Measurements from ENCODE around the gene NOA1. TPM values are rescaled to one million over a fixed set of nuclear protein-coding genes. Genes with fewer than 3 reads are reported as not detected.

NOA1 gene
- total RNA-seq, 4 donors from 2014 or later: 13.2 to 22.8 (median 20.7) TPM

- TF ChIP-seq CTCF (IDR thresholded peaks at IDR 0.05; ENCODE audit: low read depth): no peak
Observed at GRCh38 chr4:56976283-56976836, 1.0 kb downstream of the NOA1 start.

- TF ChIP-seq CTCF (IDR thresholded peaks at IDR 0.05; ENCODE audit: low read depth): no peak
Observed at GRCh38 chr4:56973336-56973735, 4.1 kb downstream of the NOA1 start.

- TF ChIP-seq CTCF (IDR thresholded peaks at IDR 0.05; ENCODE audit: low read depth): no peak
Observed at GRCh38 chr4:56972809-56973208, 4.6 kb downstream of the NOA1 start.

GRCh38 chr4:56972389-56972788 lies 5.0 kb downstream of the NOA1 start:
- TF ChIP-seq CTCF (IDR thresholded peaks at IDR 0.05; ENCODE audit: low read depth): no peak

GRCh38 chr4:56971383-56971782 lies 6.0 kb downstream of the NOA1 start:
- TF ChIP-seq CTCF (IDR thresholded peaks at IDR 0.05; ENCODE audit: low read depth): no peak

GRCh38 chr4:56961107-56961500 lies 16.3 kb downstream of the NOA1 start:
- TF ChIP-seq CTCF (IDR thresholded peaks at IDR 0.05; ENCODE audit: low read depth): no peak

- no peak for TF ChIP-seq CTCF (IDR thresholded peaks at IDR 0.05; ENCODE audit: low read depth)
Observed at GRCh38 chr4:56959100-56959499, 18.3 kb downstream of the NOA1 start.

Measured in subcutaneous adipose tissue (tissue), 4 donors.